GM11168 (cell line): ENCODE measurements around the gene MAPK8IP1.

Source experiments
- in situ Hi-C: fragments of 300-500 bp; cut with MboI; formaldehyde crosslinking; loops from one replicate; pipeline ENCODE4 v1.12.0; 2022; ENCODE audit warnings: low sequenced_read_pairs; ENCODE audit not compliant: unreplicated experiment

Gene MAPK8IP1

DNA sequence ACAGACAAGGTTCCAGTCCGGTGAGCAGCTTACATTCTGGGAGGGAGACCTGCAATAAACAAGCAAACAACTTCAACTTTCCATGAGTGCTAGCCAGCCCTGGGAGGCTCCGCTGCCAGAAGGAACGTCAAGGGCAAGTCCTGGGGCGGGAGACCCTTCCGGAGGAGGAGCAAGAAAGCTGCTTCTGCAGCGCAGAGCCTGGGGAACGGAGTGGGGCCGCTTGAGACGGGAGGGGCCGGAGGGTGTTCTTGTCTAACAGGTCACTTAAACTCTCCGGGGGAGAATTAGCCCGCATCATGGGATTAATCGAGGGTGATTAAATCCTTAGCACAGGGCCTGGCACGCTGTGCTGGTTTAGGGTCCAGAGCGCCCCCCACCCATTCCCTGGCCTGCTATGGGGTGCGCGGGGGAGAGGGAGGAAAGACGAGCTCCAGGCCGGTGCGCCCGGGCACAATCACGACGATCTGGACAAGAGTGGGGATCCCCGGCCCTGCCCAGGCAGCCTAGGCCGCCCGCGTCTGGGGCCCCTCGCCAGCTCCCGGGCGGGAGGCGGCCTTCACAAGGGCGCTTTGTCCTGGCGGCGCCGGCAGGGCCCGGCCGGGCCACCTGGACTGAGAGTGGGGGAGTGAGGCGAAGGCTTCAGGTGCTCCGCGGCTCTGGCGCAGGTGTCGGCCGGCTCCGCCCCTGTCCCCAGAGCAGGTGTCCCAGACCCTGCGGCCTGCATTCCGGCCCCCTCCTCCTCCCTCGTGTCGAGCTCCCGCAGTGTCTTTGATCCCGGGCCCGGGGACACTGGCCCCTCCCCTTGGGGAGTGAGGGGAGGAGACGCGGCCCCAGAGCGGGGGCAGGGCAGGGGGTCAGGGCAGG lies 36.3 kb downstream of the MAPK8IP1 start:
- in situ Hi-C loops = no loop called here

DNA sequence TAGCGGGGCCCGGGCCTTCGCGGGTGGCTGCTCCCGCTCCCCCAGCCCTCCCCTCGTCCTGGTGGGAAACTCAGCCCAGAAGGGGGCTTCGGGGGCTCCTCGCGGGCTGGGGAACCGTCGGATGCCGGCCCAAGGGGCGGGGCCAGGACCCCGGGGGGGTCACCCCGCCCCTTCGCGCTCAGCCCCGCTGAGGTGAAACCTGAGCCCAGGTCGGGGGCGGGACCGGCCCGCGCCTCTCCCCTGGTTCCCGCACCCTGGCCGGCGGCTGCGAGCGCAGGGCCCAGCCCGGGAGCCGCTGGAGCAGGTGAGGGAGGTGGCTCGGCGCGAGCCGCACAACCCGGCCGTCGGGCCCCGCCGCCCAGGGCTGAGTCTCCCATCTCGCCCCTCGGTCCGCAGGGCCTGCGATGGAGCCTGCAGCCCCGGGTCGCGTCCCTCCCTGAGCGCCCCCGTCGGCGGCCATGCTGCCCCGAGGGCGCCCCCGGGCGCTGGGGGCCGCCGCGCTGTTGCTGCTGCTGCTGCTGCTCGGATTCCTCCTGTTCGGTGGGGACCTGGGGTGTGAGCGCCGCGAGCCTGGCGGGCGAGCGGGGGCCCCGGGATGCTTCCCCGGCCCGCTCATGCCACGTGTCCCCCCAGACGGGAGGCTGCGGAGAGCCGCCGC lies 37.1 kb downstream of the MAPK8IP1 start, which contains the start of gene LARGE2:
Gene LARGE2 (plus strand): TSS at position 232 of the 658 bp plus-strand sequence. CDS start 227 bp downstream, at position 459.
- in situ Hi-C loops = no loop called here

DNA sequence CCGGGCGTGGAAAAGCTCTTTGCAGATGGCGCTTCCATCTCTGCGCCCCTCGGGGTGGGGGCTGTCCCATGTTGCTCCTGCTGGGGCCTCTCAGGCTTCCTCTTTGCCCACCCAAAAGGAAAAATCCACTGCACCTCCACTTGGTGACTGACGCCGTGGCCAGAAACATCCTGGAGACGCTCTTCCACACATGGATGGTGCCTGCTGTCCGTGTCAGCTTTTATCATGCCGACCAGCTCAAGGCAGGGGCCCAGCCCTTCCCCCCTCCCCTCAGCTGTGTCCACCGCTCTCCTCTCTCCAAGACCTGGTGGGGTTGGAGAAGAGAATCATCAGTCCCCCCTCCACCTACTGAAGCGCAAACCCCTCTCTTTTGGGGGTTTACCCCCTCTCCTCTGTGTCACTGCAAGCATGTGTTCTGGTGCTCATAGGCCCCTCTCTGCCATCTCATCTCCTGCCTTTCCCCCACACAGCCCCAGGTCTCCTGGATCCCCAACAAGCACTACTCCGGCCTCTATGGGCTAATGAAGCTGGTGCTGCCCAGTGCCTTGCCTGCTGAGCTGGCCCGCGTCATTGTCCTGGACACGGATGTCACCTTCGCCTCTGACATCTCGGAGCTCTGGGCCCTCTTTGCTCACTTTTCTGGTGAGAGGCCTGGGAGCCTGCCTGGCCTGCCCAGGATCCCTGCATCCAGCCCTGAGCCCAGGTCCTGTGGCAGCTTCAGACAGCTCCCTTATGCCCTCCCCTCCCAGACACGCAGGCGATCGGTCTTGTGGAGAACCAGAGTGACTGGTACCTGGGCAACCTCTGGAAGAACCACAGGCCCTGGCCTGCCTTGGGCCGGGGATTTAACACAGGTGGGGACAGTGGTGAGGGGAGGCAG lies 38.8 kb downstream of the MAPK8IP1 start:
- in situ Hi-C loops = no loop called here

DNA sequence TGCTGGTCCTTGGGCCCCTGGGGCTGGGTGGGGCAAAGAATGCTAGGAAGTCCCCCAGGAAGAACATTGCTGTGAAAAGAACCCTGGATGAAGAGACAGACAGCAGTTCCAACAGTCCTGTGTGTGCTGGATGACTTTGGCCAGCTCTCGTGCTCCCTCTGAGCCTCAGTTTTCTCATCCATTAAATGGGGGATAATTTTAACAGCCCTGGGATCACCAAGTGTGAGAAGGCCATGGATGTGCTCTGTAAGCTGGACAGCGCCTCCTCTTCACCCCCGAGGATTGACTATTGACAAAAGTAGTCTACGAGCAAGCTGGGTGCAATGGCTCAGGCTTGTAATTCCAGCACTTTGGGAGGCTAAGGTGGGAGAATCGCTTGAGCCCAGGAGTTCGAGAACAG lies 39.5 kb downstream of the MAPK8IP1 start:
- in situ Hi-C loops = no loop called here

DNA sequence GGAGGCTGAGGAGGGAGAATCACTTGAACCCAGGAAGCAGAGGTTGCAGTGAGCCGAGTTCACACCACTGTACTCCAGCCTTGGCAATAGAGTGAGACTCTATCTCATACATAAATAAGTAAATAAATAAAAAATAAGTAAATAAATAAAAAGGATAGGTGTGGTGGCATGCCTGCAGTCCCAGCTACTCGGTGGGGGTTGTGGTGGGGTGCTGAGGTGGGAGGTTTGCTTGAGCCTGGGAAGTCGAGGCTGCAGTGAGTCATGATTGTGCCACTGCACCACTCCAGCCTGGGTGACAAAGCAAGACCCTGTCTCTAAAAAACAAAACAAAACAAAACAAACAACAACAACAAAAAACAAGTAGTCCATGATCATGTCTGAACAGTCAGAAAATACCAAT lies 40.1 kb downstream of the MAPK8IP1 start:
- in situ Hi-C loops = no loop called here

DNA sequence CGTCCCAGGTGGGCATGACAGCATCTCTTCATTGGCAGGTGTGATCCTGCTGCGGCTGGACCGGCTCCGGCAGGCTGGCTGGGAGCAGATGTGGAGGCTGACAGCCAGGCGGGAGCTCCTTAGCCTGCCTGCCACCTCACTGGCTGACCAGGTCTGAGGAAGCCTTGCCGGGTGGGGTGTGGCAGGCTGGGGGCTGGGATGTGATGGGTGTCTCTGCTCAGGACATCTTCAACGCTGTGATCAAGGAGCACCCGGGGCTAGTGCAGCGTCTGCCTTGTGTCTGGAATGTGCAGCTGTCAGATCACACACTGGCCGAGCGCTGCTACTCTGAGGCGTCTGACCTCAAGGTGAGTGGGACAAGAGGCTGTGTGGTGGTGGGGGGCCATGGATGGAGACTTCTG lies 40.5 kb downstream of the MAPK8IP1 start:
- in situ Hi-C loops = no loop called here

DNA sequence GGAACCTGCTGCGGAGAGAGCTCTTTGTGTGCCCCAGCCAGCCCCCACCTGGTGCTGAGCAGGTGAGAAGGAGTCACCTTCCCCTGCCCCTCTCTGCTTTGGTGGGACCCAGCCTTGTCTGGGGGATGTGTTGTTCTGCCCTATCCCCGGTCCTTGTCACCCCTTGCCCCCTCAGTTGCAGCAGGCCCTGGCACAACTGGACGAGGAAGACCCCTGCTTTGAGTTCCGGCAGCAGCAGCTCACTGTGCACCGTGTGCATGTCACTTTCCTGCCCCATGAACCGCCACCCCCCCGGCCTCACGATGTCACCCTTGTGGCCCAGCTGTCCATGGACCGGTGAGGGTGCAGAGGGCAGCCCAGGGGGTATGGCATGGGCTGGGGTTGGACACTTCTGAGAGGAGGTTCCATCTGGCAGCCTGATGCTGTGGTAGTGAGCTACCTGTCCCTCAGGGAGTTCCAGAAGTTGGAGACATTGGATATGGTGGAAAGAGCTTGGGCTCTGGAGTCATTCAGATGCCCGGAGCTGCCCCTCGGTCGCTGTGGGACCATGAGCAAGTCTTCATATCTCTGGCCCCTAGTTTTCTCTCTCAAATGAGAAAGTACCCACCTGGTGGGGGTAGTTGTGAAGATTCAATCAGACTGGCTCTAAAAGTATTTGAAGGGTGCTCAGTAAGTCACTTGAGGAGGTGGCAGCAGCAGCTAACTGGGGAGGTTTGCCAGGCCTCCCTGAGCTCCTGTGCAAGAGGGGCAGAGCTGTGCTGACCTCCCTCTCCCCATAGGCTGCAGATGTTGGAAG lies 41.3 kb downstream of the MAPK8IP1 start:
- in situ Hi-C loops = no loop called here

DNA sequence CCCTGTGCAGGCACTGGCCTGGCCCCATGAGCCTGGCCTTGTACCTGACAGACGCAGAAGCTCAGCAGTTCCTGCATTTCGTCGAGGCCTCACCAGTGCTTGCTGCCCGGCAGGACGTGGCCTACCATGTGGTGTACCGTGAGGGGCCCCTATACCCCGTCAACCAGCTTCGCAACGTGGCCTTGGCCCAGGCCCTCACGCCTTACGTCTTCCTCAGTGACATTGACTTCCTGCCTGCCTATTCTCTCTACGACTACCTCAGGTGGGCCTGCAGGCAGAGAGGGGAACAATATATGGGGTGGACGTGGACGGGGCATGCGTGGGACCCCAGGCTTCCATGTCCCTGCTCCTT lies 41.9 kb downstream of the MAPK8IP1 start:
- in situ Hi-C loops = no loop called here

DNA sequence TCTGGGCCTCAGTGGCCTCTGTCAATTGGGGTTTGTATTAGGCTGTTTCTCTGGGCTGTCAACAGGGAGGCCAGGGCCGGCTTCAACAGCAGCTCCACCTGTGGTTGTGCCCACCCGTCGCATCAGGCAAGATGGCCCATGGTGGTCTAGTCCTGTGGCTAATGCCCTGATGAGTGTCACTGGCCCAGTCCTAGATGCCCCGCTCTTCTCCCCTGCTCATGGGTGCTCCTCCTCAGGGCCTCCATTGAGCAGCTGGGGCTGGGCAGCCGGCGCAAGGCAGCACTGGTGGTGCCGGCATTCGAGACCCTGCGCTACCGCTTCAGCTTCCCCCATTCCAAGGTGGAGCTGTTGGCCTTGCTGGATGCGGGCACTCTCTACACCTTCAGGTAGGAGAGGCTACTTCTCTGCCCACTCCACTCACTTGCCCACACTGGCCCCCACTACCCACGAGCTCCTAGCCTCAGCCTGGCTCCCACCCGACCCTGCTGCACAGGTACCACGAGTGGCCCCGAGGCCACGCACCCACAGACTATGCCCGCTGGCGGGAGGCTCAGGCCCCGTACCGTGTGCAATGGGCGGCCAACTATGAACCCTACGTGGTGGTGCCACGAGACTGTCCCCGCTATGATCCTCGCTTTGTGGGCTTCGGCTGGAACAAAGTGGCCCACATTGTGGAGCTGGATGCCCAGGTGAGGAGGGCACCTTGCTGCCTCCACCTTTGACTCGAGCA lies 42.4 kb downstream of the MAPK8IP1 start:
- in situ Hi-C loops = no loop called here

DNA sequence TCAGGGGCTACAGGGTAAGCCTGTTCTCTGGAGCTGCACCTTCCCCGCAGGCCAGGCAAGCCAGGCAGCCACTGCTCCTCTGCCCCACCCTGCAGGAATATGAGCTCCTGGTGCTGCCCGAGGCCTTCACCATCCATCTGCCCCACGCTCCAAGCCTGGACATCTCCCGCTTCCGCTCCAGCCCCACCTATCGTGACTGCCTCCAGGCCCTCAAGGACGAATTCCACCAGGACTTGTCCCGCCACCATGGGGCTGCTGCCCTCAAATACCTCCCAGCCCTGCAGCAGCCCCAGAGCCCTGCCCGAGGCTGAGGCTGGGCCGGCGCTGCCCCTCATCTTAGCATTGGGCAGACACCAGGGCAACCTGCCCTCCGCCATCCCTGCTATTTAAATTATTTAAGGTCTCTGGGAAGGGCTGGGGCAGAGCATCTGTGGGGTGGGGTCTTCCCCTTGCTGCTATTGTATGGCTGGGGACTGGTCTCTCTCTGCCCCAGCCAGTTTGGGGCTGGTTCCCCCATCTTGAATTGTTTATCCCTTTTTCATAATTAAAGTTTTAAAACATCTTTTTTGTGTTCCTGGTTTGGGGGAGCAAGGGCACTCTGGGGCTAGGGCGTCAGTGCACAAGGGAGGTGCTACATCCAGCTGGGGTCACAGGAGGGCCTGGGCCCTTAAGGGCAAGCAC lies 43.2 kb downstream of the MAPK8IP1 start:
- in situ Hi-C loops = no loop called here

DNA sequence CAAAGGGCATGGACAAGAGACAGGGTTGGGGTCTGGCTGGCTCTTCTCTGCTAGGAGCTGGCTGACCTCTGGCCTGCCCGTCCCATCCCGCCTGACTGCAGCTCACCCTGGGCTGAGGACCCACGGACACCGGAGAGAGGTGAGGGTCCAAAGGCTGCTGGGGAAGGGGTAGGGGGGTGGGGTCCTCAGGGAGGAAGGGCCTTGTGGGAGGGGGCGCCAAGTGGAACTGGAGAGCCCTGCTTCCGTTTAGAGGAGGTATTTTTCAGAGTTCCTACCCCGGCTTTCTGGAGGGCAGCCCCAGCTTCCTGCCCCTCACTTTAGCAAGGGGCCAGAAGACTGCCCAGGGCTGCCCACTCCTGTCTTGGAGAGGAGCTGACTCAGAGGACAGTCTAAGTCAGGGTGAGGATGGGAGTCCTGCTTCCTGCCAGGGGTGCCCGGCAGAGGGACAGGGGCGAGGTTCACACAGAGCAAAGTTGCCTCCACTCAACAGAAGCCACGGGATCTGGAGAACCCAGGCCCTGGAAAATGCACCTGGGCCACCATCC lies 44.1 kb downstream of the MAPK8IP1 start:
- in situ Hi-C loops = no loop called here

DNA sequence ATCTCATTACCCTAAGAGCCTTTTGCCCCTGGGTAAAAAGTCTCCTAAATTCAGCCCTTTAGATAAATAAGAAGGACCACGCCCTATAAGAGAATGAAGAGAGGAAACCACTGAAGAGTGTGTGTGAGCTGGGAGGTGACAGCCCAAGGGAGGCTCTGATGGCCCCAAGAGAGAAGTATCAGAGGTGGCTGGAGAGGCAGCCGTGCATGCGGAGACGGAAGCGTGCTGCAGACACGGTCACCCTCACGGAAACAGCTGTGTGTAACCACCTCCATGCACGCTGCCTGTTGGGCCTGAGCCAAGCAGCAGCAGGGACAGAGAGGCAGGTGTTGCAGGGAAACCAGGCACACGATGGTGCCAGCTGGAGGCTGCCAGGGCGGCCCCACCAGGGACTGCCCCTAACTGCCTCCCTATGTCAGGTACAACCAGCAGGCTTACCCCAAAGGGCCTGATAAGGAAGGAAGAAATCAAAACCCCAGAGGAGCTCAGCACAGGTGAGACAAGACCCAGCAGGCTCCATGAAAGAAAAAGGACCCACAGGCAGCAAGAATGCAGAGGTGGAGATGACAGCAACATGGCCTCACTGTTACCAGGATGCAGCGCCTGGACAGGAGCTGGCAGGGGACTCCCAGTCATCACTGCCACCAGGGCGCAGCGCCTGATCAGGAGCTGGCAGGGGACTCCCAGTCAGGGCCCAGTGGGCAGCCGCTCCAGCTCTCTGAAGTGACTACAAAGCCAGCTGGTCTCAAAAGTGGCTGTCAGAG lies 44.8 kb downstream of the MAPK8IP1 start:
- in situ Hi-C loops = no loop called here

DNA sequence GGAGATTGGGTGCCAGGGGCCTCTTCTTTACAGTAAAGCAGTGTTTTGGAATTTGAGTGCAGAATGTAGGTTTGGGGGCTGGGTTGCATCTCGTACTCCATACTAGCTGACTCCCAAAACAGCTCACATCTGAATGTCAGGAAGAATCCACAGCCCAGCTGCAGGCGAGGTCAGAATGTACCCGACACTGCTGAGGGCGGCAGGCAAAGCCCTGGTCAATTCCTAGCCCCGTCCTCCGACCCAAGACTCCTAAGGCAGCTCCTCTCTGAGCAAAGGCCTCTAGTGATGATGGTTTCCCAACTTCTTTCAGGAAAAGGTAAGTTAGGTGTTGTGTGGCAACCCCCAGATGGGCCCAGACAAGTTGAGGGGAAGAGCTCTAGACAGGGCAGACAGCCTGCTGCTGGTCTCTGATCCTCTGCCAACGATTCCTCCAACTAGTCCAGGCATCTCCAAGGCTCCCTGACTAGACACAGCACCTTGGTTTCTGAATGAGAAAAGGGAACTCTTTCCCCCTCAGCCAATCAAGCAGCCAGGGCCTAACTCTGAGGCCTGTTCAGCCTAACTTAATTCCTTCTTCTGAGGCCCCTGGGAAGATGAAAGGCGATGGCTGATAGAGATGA lies 45.6 kb downstream of the MAPK8IP1 start:
- in situ Hi-C loops = no loop called here

DNA sequence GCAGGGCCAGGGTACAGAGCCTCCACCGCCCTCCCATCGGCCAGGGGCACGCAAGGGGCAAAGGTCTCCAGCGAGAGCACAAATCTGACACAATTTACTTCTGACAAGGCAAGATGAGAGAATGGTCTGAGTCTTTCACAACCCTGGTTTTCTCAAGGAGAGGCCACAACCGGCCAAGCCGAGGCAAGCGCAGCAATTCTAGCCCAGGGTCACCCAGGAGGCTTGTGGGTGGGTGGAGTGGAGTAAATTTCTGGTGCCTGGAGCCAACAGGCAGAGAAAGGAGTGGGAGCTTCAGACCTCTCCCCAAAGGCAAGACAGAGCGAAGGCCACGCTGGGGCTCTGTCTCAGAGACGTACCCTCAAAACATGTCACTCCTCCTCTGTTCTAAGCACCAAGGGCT lies 46.3 kb downstream of the MAPK8IP1 start:
- in situ Hi-C loops = no loop called here

DNA sequence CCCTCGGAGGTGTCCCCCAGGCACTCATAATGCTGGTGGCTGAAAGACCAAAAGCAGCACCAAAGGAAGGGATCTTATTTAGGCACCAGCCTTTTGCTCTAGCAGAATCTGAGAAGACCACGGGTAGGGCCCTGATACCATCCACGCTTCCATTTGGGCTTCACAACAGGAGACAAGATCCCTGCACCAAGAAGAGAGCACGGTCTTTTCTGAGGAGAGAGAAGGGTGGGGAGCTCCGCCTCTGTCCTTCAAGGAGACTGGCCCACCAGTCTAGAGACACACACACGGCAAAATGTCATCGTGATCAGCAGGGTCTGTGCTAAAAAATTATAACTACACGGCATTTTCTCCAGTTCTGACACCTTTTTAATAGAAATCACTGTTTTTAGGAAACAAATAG lies 46.8 kb downstream of the MAPK8IP1 start:
- in situ Hi-C loops = no loop called here

DNA sequence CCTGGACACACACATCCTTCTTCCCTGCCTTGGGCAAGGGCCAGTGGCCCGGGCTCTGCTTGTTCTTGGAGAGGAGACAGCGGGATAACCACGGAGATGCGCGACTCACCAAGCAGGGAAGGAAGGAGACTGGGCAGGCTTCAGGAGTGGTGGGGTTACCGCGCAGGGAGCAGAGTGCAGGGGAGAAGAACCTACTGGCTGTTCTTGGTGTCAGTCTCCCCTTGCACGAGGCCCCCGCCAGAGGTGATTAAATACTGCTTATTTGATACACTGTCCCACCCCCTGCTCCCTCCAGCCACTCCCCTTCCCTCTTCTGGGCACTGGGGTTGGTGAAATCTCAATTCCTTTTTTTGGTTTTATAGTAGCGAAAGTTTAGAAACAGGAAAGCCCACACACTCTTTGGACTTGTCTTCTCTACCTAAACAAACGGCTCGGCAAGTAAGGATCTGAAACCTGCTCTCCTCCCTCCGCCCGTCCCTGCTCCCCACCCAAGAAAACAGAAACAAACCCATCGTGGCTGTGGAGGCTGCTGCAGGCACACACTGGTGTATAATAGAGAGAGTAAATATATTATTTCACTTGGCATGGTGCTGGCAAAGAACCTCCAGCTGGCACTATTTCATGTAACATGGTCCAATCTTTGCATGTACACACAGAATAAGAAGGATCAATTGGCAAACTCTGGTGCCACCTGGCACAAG lies 47.8 kb downstream of the MAPK8IP1 start:
- in situ Hi-C loops = no loop called here
